Stimulated activated CD8-positive, alpha-beta memory T cell treated with anti-CD3 and anti-CD28 coated beads, Interleukin-4, amount 100 ng/mL, for 48 hours (primary cell): Measurements from ENCODE around the gene CCDC175.
A peak's percentile ranks its signal among the peaks of the same experiment; 100 is the strongest.

Experiments used
- DNase-seq: peaks from one replicate; pipeline ENCODE4 v3.0.0-alpha.2; 2020

The CCDC175 gene

GRCh38 chr14:59481871-59482540, 94.6 kb downstream of the CCDC175 start:
- no peak for DNase-seq

- DNase-seq, result no peak
Measured at GRCh38 chr14:59481407-59481806, 95.2 kb downstream of the CCDC175 start.

- no peak for DNase-seq
Measured at GRCh38 chr14:59480166-59480565, 96.4 kb downstream of the CCDC175 start.

- no peak for DNase-seq
Measured at GRCh38 chr14:59478540-59478939, 98.1 kb downstream of the CCDC175 start.

GRCh38 chr14:59475709-59476108, 100.9 kb downstream of the CCDC175 start:
- no peak for DNase-seq

GRCh38 chr14:59474172-59474571, 102.4 kb downstream of the CCDC175 start:
- no peak for DNase-seq

GRCh38 chr14:59465316-59466135, 111.1 kb downstream of the CCDC175 start, which contains the start of gene GPR135:
TSS of gene GPR135 (minus strand) at chr14:59465380. CDS start at chr14:59465226, 154 bp downstream.
- DNase-seq, result peak; percentile 57

- DNase-seq, result peak; percentile 63
Measured at GRCh38 chr14:59464486-59465315, 111.9 kb downstream of the CCDC175 start.

- peak; percentile 59 for DNase-seq
Measured at GRCh38 chr14:59463787-59464485, 112.7 kb downstream of the CCDC175 start.

GRCh38 chr14:59461891-59462290, 114.7 kb downstream of the CCDC175 start:
- no peak for DNase-seq

GRCh38 chr14:59460378-59460777, 116.2 kb downstream of the CCDC175 start:
- no peak for DNase-seq

- no peak for DNase-seq
Measured at GRCh38 chr14:59458486-59458885, 118.1 kb downstream of the CCDC175 start.

GRCh38 chr14:59455411-59455810, 121.2 kb downstream of the CCDC175 start:
- DNase-seq, result no peak
